HTERT RPE-1 (cell line): ENCODE measurements around the gene ADPRM.

Experiments
- in situ Hi-C: fragments of 300-500 bp; cut with MboI; formaldehyde crosslinking; loops from 4 replicates; pipeline ENCODE4 v1.14.3; 2020; ENCODE audit warnings: low sequenced_read_pairs

ADPRM gene

GRCh38 chr17:10738521-10739258 lies 41.3 kb downstream of the ADPRM start:
- in situ Hi-C loops = no loop called here

GRCh38 chr17:10739386-10739785 lies 42.0 kb downstream of the ADPRM start:
- in situ Hi-C loops = no loop called here

- in situ Hi-C loops = no loop called here
Observed at GRCh38 chr17:10741416-10742135, 44.2 kb downstream of the ADPRM start.

- in situ Hi-C loops = no loop called here
Observed at GRCh38 chr17:10742431-10742830, 45.0 kb downstream of the ADPRM start.

- in situ Hi-C loops = no loop called here
Observed at GRCh38 chr17:10743316-10744009, 46.1 kb downstream of the ADPRM start.

- in situ Hi-C loops = no loop called here
Observed at GRCh38 chr17:10744501-10745000, 47.2 kb downstream of the ADPRM start.

- in situ Hi-C loops = no loop called here
Observed at GRCh38 chr17:10745231-10745630, 47.8 kb downstream of the ADPRM start.

GRCh38 chr17:10748531-10749181 lies 51.3 kb downstream of the ADPRM start:
- in situ Hi-C loops = no loop called here

- in situ Hi-C loops = no loop called here
Observed at GRCh38 chr17:10750210-10750609, 52.8 kb downstream of the ADPRM start.

- in situ Hi-C loops = no loop called here
Observed at GRCh38 chr17:10751563-10751962, 54.2 kb downstream of the ADPRM start.

GRCh38 chr17:10752696-10753095 lies 55.3 kb downstream of the ADPRM start:
- in situ Hi-C loops = no loop called here

- in situ Hi-C loops = no loop called here
Observed at GRCh38 chr17:10754109-10754508, 56.7 kb downstream of the ADPRM start.

GRCh38 chr17:10754861-10755591 lies 57.6 kb downstream of the ADPRM start:
- in situ Hi-C loops = no loop called here

- in situ Hi-C loops = no loop called here
Observed at GRCh38 chr17:10755592-10756127, 58.3 kb downstream of the ADPRM start.

- in situ Hi-C loops = no loop called here
Observed at GRCh38 chr17:10756185-10756584, 58.8 kb downstream of the ADPRM start.

- in situ Hi-C loops = no loop called here
Observed at GRCh38 chr17:10756619-10757018, 59.2 kb downstream of the ADPRM start.

GRCh38 chr17:10757067-10757466 lies 59.7 kb downstream of the ADPRM start:
- in situ Hi-C loops = no loop called here

GRCh38 chr17:10757647-10758046 lies 60.3 kb downstream of the ADPRM start:
- in situ Hi-C loops = no loop called here

GRCh38 chr17:10758062-10758461 lies 60.7 kb downstream of the ADPRM start:
- in situ Hi-C loops = no loop called here
